Prostate gland (tissue), 2 donors: ENCODE measurements around the gene RRAS. TPM values are rescaled to one million over a fixed set of nuclear protein-coding genes. Genes with fewer than 3 reads are reported as not detected.

Experiments
- DNase-seq: peaks from one replicate; pipeline ENCODE4 v3.0.0-alpha.2; 2019; ENCODE audit warnings: low spot score
- H3K27ac ChIP-seq, 2 donors: fragments of 200-600 bp; sonication (generic); 2 replicates each; pipeline ENCODE4 v1.5.1; 2017 to 2019
- H3K27me3 ChIP-seq: fragments of 200-600 bp; sonication (generic); replicated peaks from 2 replicates; pipeline ENCODE4 v1.5.1; 2019; ENCODE audit not compliant: insufficient read depth
- H3K36me3 ChIP-seq, 2 donors: fragments of 200-600 bp; sonication (generic); 1 replicate in 1 of 2; 2 replicates in 1 of 2; pipeline versions ENCODE4 v1.5.1 to v1.8.1; 2017 to 2019
- H3K4me1 ChIP-seq: fragments of 200-600 bp; sonication (generic); replicated peaks from 2 replicates; pipeline ENCODE4 v1.5.1; 2019
- H3K4me3 ChIP-seq, 2 donors: fragments of 200-600 bp; sonication (generic); 2 replicates each; pipeline ENCODE4 v1.5.1; 2017 to 2019
- H3K9me3 ChIP-seq: fragments of 200-600 bp; sonication (generic); 2 replicates; pipeline ENCODE4 v1.5.1; 2017
- POLR2A ChIP-seq: fragments of 450-650 bp; IDR thresholded peaks from one replicate; pipeline ENCODE4 v1.6.1; 2016; ENCODE audit warnings: antibody characterized with exemption, mild to moderate bottlenecking
- POLR2AphosphoS5 ChIP-seq: sonication (generic); formaldehyde crosslinking; IDR thresholded peaks from one replicate; pipeline ENCODE4 v1.6.1; 2017; ENCODE audit warnings: antibody characterized with exemption
- WGBS: methylation state at CpG from one replicate; pipeline ENCODE4 v1.1.5; 2018; 5-methylcytosine and 5-hydroxymethylcytosine counted together
- intact Hi-C: fragments of 100-400 bp; cut with DNase I; formaldehyde crosslinking; loops from one replicate; pipeline ENCODE4 v1.14.2; 2022
- total RNA-seq, 2 donors: library from RNA; depleted of rRNA; stranded (reverse); fragments of >200 nt; gene quantifications; one replicate each; pipeline ENCODE4 v1.1.0, GENCODE V29; 2016
- TF ChIP-seq, protein P1 (sequence below), 4 experiments: fragments of 200-600 bp in 2 of 4; fragments of 450-650 bp in 2 of 4; sonication (generic) in 2 of 4; IDR thresholded peaks; 1 replicate in 3 of 4; 2 replicates in 1 of 4; pipeline ENCODE4 v1.5.1; 2016 to 2019; ENCODE audit warnings: antibody characterized with exemption in 4 of 4, mild to moderate bottlenecking in 2 of 4, moderate library complexity in 2 of 4

Gene RRAS
- total RNA-seq, 2 donors from 2014 or later: 59.1 to 72.3 TPM

DNA sequence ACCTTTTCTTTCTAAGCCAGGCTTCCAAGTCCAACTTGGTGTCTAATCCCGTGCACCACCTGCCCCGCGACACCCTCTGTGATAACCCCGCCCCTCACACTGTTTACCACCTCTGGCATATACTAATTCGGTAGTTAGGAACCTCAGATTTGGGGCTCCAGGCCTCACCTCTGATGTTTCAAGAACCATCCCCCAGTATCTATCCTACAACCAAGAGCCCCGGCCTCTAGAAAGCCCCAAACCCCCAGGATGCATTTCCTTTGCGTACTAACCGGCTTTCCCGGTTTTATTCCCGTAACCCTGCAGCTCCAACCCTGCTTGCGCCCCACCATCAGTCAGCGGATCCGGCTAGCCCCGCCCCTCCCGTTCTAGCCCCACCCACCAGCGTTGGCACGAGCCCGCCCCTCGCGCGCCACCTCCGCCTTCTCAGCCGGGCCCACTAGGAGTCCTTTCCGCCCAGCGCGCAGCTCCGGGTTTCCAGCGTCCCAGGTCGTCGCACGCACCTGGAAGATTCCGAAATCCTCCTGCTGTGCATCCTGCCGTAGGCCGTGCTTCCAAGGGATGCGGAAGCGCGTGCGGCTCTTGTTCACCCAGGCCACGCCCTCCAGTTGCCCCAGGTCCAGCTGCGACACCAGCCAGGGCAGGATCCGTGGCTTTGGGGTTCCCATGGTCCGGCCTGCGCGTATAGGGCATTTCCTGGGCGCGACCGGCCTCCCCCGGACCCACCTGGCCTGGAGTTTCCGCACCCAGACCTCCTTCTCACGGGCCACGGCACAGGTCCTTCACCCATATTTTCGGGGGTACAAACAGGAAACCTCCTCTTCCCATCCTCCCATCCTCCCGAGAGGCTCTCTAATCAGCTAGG, 24.5 kb upstream of the RRAS start:
- Histone ChIP-seq H3K27ac (peak overlapping the region; percentile 81 to 89), H3K36me3 (peaks cover 3 to 11% of the 10 kb centered on the region in 2 donors), H3K9me3 (no peaks in the 10 kb centered on the region), H3K27me3 (no peaks in the 10 kb centered on the region), H3K4me1 (peaks cover 13% of the 10 kb centered on the region), H3K4me3 (peak overlapping the region; percentile 53 to 63)
- intact Hi-C loops: no loop called here
- WGBS: under 1% methylated on average over 51 of the region's 53 CpGs
- peak; percentile 91 for DNase-seq
- TF ChIP-seq, protein P1, sequence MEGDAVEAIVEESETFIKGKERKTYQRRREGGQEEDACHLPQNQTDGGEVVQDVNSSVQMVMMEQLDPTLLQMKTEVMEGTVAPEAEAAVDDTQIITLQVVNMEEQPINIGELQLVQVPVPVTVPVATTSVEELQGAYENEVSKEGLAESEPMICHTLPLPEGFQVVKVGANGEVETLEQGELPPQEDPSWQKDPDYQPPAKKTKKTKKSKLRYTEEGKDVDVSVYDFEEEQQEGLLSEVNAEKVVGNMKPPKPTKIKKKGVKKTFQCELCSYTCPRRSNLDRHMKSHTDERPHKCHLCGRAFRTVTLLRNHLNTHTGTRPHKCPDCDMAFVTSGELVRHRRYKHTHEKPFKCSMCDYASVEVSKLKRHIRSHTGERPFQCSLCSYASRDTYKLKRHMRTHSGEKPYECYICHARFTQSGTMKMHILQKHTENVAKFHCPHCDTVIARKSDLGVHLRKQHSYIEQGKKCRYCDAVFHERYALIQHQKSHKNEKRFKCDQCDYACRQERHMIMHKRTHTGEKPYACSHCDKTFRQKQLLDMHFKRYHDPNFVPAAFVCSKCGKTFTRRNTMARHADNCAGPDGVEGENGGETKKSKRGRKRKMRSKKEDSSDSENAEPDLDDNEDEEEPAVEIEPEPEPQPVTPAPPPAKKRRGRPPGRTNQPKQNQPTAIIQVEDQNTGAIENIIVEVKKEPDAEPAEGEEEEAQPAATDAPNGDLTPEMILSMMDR (IDR thresholded peaks at IDR 0.05): peak in 2 of 4 experiments; percentile 37 to 59
- TF ChIP-seq POLR2A (peak; percentile 71), POLR2AphosphoS5 (peak; percentile 81)

- Histone ChIP-seq H3K4me3 (no peak overlapping the region), H3K9me3 (no peaks in the 10 kb centered on the region), H3K27ac (peak overlapping the region in 1 of 2 donors; percentile 89), H3K4me1 (peaks cover 13% of the 10 kb centered on the region), H3K36me3 (peaks cover 9 to 19% of the 10 kb centered on the region in 2 donors), H3K27me3 (no peaks in the 10 kb centered on the region)
- intact Hi-C loops: no loop called here
- 87% methylated on average over 12 of the region's 12 CpGs for WGBS
- TF ChIP-seq POLR2A (no peak), POLR2AphosphoS5 (no peak)
- TF ChIP-seq, protein P1 (IDR thresholded peaks at IDR 0.05): no peak
- no peak for DNase-seq
These were observed 23.3 kb upstream of the RRAS start for GRCh38 chr19:49663224-49663623.

DNA sequence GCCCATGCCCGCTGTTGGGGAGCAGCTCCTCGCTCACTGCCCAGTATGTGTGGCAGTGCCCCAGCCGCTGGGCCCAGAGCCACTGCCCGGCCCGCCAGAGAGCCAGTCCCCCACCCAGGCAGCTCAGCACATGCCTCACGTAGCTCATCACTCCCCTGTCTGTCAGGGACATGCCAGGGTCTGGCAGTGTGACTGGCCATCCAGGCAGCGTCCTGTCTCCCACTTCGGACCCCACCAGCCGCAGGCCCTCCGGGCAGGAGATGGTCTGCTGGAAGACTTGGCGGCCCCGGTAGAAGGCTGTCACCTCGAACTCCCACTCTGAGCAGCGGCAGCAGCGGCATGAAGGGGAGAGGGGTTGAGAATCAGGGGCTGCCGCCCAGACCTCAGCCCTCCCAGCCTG, 22.1 kb upstream of the RRAS start:
- Histone ChIP-seq H3K36me3 (peaks cover 9 to 29% of the 10 kb centered on the region in 2 donors), H3K4me1 (peaks cover 10% of the 10 kb centered on the region), H3K9me3 (no peaks in the 10 kb centered on the region), H3K27me3 (no peaks in the 10 kb centered on the region), H3K4me3 (no peak overlapping the region), H3K27ac (no peak overlapping the region)
- no peak for DNase-seq
- no peak for TF ChIP-seq POLR2AphosphoS5
- TF ChIP-seq, protein P1 (IDR thresholded peaks at IDR 0.05): no peak
- no peak for TF ChIP-seq POLR2A
- 92% methylated on average over 16 of the region's 16 CpGs for WGBS
- intact Hi-C loops: no loop called here

DNA sequence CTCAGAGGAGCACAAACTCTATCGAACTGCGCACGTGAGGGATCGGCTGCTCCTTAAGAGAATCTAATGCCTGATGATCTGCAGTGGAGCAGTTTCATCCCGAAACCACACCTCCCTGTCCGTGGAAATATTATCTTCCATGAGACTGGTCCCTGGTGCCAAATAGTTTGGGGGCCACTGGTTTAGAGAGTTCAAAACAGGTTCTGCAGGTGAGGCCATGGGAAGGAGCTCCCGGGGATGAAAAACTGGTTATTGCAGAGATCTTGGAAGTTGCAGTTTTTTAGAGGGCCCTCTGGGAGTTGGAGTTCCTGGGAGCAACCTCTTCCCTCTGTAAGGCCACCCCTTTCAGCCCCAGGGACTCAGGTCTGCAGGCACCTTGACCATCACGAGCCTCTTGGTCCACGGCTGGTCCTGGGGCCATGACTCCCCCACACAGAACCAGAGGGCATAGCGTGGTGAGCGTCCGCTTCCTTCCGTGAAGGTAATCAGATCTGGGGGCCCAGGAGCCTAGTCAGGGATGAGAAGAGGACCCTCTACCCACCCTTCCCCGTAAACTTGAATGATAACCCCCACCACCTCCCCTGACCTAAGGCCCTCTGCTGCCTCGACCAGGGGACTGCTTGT, 20.5 kb upstream of the RRAS start:
- Histone ChIP-seq H3K27me3 (no peaks in the 10 kb centered on the region), H3K4me3 (no peak overlapping the region), H3K4me1 (no peaks in the 10 kb centered on the region), H3K27ac (no peak overlapping the region), H3K9me3 (no peaks in the 10 kb centered on the region), H3K36me3 (peaks cover 13 to 30% of the 10 kb centered on the region in 2 donors)
- intact Hi-C loops: no loop called here
- TF ChIP-seq POLR2A: no peak
- TF ChIP-seq POLR2AphosphoS5: no peak
- no peak for DNase-seq
- 80% methylated on average over 15 of the region's 15 CpGs for WGBS

GRCh38 chr19:49658566-49659442, 18.9 kb upstream of the RRAS start:
- no peaks in the 10 kb centered on the region for H3K27me3 ChIP-seq
- H3K4me3 ChIP-seq: no peak overlapping the region
- H3K9me3 ChIP-seq: no peaks in the 10 kb centered on the region
- DNase-seq: no peak
- intact Hi-C loops: no loop called here
- H3K27ac ChIP-seq: no peak overlapping the region
- H3K36me3 ChIP-seq: peaks cover 23 to 41% of the 10 kb centered on the region in 2 donors
- H3K4me1 ChIP-seq: no peaks in the 10 kb centered on the region
- 87% methylated on average over 11 of the region's 12 CpGs for WGBS
- TF ChIP-seq POLR2A (no peak), POLR2AphosphoS5 (no peak)
- TF ChIP-seq, protein P1 (IDR thresholded peaks at IDR 0.05): no peak
